HG03025 (cell line): ENCODE measurements around the gene KRTAP12-3.
"Not testable (repeated sequence)": the region's sequence is repeated elsewhere in the genome, so short reads cannot be mapped to it uniquely, and the experiment has no call there.

Source experiments
- ATAC-seq: cut with Tn5 transposase; IDR thresholded peaks from one replicate; pipeline ENCODE4 v1.9.1; 2021; ENCODE audit warnings: mild to moderate bottlenecking, moderate library complexity; ENCODE audit not compliant: unreplicated experiment, low FRiP score

KRTAP12-3 gene

DNA sequence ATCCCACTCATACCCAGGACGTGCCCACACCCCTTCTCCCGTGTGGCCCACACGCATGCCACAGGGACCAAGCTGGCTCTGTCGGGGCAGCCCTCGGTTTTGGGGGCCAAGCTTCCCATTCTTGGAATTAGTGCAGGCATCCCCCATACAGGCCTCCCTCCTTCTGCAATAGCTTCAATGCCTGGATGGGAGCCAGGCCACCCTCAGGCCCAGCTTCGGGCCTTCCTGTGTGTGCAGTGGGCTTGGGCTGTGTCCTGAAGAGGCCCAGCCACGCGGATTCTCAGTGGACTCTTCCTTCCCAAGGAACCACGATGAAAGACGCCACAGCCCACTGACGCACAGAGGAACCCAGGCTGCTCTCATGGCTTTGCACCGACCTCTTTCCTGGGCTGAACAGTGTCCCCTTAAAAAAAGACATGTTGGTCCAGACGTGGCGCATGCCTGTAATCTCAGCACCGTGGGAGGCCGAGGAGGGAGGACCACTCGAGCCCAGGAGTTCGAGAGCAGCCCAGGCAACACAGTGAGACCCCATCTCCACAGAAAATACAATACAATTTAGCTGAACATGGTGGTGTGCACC lies 8.1 kb upstream of the KRTAP12-3 start:
- ATAC-seq, result no peak

DNA sequence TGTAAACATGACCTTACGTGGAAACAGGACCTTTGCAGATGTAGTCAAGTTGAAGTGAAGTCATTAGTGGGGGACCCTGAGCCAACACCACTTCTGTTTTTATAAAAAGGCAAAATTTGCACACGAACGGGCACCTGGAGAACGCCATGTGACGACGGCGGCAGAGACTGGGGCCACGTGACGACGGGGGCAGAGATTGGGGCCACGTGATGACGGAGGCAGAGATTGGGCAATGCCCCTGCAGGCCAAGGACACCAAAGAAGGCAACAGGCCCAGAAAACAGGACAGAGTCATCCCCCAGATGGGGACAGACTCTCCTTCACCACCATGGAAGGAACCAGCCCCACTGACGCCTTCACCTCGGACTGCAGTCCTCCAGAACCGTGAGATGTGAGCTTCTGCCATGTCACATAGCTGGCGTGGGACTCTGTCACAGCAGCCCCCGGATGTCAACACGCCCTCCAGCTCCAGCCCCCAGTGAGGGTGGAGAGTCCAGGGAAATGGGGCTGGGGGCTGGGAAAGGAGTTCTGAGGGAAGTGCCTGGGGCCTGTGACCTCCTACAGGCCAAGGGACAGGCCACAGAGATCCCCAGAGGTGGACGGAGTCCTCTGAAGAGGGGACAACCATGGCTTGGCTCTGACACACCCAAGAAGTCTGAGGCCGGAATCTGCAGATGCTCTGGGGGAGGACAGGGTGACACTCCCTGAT lies 7.3 kb upstream of the KRTAP12-3 start:
- ATAC-seq, result no peak

DNA sequence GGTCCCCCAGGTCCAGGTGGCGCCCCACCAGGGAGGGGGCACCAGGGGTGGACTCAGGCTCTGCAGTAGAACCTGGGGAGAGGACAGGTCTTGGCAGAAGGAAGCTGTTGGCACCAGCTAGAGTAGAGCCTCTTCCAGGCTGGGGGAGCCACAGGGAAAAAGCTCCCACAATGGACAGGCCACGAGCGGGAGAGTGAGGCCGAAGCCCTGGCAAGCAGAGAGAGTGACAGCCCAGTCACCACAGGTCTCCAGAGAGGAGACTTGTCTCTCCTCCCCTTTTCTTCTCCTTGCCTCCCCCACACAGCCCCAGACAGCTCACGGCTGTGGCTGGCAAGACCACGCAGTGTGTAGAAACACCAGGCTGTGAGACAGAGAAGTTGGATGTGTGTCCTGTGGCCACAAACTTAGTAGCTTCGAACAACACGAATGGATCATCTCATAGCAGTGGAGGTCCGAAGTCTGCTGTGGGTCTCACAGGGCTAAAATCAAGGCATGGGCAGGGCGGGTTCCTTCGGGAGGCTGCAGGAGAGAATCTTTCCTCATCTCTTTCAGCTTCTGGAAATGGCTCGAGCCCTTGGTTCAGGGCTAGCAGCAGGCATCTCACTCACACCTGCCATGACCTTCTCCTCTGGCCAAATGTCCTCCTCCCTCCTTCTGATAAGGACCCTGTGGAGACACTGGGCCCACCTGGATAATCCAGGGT lies 6.6 kb upstream of the KRTAP12-3 start:
- ATAC-seq, result no peak

DNA sequence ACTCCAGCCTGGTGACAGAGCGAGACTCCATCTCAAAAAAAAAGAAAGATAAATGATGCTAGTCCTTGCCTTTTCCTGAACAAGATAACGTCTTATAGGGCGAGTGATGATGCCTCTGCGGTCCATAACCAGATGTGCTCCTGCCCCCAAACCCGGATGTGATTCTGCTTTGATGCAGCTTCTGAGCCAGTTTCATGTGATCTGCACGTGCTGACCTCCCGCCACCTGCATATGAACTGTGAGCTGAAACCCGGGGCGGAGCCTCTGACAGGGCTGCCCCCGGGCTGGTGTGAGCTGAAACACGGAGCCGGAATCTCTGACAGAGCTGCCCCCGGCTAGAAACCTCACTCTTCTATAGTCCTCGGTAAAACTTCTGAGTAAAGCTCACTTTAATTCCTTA lies 4.6 kb upstream of the KRTAP12-3 start:
- ATAC-seq, result no peak

DNA sequence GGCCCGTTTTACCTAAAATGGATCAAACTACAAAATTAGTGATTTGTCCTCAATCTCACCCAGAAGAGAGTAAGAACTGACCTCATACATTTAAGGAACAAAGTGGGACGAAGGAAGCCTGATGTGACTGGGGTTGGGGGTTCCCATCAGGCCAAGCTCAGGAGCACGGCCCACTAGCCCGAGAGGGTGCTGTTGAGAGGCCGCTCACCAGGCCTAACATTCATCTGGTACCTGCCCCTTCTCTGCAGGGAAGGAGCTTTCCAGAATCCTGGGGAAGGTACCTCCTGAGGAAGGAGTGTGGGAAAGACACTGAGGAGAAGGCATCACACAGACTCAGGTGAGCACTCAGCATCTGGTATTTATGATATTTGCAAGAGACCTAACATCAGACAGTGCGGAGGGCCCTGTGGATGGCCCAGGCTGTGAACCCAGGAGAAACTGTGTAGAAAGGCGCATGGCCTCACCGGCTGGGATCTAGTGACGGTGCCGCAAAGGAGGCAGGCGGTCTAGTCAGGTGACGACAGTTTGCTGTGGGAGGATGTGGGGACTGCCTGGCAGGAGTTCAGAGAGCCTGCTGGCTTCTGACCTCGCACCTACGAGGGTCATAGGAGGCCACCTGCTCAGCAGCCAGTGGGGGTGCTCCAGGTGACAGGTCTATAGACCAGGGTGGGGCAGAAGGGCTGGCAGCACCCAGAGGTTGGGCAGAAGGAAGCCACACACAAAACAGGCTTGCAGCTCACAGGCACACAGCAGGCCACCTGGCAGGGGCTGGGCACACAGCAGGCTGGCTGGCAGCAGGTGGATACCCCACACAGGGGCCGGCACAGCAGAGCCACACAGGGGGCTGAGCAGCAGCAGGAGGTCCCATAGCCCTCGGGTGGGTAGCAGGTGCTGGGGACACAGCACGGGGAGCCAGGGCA lies 3.8 kb upstream of the KRTAP12-3 start:
- ATAC-seq, result no peak

DNA sequence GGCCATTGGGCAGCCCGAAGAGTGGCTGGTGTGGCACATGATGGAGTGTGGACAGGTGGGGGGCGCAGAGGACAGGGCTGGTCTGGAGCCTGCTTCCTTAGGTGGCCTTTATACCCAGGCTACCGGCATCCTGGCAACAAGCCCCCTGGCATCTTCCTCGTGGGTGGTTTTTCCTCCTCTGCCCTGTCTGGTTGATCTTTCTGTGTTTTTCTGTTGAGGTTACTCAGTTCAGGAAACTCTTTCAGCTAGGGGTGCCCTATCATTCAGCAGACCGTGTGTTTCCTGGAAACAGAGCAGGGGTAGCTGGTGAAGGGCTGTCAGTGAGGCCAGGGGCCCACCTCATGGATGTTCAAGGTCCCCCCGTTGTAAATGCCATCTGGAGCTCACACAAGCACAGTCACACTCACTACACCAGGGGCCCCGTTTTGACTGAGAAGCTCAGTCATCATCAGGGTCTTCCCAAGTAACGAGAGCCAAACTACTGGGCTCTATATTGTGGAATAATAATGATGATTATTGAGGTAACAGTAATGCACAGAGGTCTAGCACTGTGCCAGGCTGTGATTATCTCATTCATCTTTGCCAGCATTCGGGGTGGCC lies 3.1 kb upstream of the KRTAP12-3 start, which contains the start of gene KRTAP12-4:
Gene KRTAP12-4, minus strand, starts transcription at position 84 of the 600 bp plus-strand sequence. Its CDS starts 45 bp downstream, at position 39.
- no peak for ATAC-seq

DNA sequence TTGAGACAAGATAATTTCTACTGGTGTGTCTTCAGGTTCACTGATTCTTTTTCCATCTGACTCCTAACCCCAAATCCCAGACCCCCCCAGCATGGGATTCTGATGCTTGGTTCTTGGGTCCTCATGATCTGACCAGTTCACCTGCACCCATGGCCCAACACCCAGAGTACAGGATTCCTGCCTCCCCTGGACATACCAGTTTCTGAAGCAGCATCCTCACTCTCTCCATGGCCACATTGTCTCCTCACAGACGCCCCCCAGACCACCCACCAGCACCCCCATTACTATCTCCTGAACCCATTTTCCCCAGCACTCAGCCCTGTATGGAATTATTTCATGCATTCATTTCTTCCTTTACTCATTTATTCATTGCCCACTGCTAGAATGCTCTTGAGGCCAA lies 864 bp upstream of the KRTAP12-3 start:
- ATAC-seq, result no peak

DNA sequence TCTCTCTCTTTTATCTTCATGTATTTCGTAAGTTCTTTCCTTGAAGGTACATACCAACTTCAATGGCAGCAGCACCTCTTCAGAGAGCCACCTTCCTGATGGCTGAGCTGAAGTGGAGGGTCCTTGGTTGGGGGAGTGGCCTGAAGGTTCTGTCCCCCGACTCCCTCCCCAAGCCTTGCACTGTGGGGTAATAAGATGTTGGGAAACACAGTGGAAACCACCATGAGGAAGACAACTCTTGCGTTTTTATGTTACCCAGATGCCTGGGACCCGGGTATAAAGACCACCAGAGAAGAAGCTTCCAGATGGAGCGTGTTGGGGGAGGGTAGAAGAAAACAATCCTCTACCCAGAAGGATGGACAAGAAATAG lies 794 bp downstream of the KRTAP12-3 start:
- no peak for ATAC-seq

DNA sequence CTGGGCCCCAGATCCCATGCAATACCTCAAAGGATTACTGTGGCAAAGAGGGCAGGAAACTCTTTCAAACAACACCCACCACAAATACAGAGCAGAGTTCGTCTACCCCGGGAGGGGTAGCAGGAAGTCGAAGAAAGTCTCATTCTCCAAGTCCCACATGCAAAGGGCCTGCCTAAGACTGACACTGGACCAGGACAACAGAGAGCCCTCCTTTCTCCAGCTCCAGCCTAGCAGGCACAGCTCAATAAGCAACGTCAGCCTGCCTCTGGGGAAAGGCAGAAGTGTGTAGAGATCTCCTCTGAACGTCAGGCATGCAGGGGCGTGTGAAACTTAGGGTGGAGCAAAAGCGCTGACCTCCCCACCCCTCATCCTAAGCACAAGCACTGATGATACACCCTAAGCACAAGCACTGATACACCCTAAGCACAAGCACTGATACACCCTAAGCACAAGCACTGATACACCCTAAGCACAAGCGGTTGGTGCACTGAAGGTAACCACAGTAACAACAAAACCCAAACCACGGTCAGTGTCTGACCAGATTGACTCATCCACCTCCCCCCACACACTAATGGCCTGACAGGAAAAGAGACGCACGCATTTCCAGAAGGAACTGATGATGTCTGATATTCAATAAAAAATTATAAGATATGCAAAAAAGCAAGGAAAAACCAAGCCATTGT lies 1.3 kb downstream of the KRTAP12-3 start:
- ATAC-seq, result no peak

DNA sequence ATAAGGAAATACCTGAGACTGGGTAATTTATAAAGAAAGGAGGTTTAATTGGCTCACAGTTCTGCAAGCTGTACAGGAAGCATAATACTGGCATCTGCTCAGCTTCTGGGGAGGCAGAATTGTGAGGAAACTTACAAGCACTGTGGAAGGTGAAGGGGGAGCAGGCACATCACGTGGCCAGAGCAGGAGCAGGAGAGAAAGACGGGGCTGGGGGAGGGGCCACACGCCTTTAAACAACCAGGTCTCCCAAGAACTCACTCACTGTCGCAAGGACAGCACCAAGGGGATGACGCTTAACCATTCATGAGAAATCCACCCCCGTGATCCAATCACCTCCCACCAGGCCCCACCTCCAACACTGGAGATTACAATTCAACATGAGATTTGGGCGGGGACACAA lies 3.8 kb downstream of the KRTAP12-3 start:
- not testable (repeated sequence) for ATAC-seq

DNA sequence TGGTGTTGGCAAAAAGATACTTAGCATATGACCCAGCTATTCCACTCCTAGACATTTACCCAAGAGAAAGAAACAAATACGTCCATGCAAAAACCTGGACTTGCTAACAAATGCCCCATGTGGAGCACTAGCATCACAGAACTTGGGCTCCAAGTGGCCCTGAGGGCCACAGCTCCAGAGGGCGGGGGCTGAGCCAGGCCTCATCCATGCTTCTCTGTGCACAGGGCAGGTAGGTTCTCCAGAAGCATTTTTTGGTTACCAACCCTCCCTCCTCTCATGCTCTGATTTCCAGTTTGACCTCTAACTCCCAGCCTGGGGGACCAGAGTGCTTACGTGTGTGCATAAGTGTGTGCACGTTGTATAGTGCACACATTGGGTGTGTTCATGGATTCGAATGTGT lies 7.0 kb downstream of the KRTAP12-3 start:
- ATAC-seq, result no peak

DNA sequence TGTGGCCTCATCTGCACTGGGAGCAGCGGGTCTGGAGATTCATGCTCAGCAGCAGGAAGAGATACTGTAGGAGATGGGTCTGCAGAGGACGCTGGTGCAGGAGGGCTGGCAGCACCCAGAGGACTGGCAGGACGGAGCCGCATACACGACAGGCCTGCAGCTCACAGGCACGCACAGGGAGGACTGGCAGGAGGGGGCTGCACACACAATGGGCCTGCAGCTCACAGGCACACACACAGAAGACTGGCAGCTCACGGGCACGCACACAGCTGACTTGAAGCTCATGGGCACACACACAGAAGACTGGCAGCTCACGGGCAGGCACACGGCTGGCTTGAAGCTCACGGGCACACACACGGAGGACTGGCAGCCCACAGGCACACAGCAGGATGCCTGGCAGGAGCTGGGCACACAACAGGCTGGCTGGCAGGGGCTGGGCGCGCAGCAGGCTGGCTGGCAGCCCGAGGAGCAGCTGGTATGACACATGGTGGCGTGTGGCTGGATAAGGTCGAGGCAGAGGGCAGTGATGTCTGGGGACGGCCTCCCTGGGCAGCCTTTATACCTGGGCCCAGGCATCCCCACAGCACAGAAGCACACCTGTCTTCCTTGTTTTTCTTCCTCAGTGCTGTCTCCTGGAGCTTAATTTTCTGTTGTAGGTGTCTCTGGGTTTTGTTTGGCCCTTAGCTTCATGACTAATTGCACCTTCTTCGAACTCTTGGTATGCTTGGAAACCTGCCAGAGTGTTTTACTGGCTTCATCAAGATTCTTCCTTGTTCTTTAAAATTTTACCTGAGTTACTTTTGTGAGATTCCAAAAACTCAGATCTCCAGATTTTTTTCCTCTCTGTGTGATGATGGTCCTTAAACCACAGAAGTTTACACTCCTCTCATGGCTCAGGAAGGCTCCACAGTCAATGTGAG lies 8.9 kb downstream of the KRTAP12-3 start, which contains the start of gene KRTAP12-2:
Gene KRTAP12-2, minus strand, starts transcription at position 527 of the 920 bp plus-strand sequence. Its CDS starts 41 bp downstream, at position 486.
- no peak for ATAC-seq

DNA sequence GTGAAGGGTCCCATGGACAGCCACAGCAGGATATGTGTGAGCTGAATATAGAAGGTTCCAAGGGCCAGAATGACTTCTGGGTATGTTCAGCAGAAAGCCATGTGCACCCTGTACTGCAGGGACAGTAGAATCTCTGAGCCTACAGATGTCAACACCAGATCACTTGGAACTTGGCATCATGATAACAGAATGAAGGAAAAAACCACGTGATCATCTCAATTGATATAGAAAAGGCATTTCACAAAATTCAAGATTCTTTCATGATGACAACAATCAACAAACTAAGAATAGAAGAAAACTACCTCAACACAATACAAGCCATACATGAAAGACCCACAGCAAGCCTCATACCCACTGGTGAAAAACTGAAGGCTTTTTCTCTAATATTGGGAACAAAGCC lies 9.9 kb downstream of the KRTAP12-3 start:
- ATAC-seq, result no peak

DNA sequence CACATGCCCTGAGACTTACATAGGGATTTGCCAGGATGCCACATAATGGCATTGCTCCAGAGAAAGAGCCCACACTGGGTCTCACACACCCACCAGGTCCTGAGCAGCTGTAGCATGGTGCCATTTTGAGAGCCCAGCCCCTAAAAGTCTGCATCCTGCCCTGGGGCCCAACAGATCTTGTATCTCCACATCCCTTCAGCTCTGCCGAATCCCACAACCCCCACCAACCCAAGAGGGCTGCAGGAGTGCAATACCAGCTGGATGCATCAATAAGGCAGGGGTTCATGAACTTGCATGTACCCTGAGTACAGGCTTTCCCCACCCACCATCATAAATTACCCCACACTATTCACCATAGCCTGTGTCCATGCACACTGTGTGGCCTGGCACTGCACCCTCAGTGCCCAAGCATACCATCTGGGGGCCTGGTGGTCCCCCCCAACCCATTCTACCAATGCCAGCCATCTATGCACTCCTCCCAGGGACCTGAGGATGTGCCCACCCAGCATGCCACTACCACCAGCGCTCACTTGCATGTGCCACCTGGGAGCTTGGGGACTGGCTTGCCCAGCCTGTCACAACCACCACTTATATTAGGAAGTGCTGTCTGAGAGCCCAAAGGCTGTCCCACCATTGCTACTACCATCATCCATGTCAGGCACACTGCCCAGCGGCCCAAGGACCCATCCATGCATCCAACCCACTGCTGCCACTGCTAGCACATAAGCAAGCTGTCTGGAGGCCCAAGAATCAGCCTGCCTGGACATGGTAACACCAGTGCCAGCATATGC lies 13.1 kb downstream of the KRTAP12-3 start:
- ATAC-seq, result no peak

DNA sequence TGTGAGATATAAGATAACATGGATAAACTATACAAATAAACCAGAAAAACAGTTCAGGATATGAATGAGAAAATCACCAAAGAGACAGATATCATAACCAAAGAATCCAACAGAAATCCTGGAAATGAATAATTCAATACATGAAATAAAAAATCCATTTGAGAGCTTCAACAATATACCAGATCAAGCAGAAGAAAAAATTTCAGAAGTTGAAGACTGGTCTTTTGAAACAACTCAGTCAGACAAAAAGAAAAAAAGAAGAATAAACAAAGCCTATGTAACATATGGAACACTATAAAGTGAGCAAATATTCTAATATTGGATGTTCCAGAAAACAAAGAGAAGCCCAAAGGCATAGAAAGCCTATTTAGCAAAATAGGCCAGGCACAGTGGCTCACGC lies 14.2 kb downstream of the KRTAP12-3 start:
- no peak for ATAC-seq

DNA sequence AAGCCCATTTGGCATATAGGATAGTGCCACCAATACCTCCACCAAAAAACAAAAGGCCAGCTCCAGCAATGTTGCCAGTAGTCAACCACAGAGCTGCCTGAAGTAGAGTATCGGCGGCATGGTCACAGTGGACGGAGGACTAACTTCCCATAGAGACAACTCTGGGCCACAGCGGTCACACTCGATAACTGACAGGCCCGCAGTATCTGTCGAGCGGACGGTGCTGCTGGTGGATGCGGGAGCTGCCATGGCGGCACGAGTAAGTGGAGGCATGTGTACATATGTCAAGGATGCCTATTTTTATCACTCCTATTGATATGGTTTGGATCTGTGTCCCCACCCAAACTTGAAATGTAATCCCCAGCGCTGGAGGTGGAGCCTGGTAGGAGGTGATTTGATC lies 20.1 kb downstream of the KRTAP12-3 start:
- ATAC-seq, result no peak

DNA sequence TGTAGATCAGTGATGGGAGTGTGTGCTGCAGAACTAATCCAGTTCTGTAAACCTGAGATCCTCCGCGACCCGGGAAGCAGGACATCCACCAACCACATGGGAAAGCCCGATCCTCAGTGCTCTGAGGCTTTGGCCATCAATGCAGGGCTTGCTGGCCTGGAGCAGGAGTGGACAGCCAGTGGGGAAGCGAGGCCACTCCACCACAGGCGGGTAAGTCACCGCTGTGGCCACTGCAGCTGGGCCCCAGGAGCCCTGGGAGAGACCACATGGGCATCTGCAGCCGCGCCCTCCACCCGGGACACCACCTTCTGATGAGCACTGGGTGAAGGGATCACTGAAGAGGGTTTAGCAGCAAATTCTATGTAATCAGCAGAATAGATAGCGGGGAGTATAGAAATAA lies 23.4 kb downstream of the KRTAP12-3 start:
- no peak for ATAC-seq
